Measurements from ENCODE around the gene HEY2. TPM values are rescaled to one million over a fixed set of nuclear protein-coding genes. Genes with fewer than 3 reads are reported as not detected.
"Not testable (repeated sequence)": the region's sequence is repeated elsewhere in the genome, so short reads cannot be mapped to it uniquely, and the experiment has no call there.

The HEY2 gene
- total RNA-seq, 1 donor from 2014 or later = 2.3 TPM

- DNase-seq = no peak
Observed at GRCh38 chr6:125797120-125797885, 47.9 kb downstream of the HEY2 start.

- DNase-seq = no peak
Observed at GRCh38 chr6:125797886-125798444, 48.5 kb downstream of the HEY2 start.

- DNase-seq = no peak
Observed at GRCh38 chr6:125798734-125799508, 49.5 kb downstream of the HEY2 start.

GRCh38 chr6:125802383-125802782, 53.0 kb downstream of the HEY2 start:
- no peak for DNase-seq

- no peak for DNase-seq
Observed at GRCh38 chr6:125802943-125803377, 53.5 kb downstream of the HEY2 start.

- DNase-seq = no peak
Observed at GRCh38 chr6:125804264-125804663, 54.8 kb downstream of the HEY2 start.

- not testable (repeated sequence) for DNase-seq
Observed at GRCh38 chr6:125804866-125805425, 55.5 kb downstream of the HEY2 start.

- DNase-seq = no peak
Observed at GRCh38 chr6:125806813-125807212, 57.4 kb downstream of the HEY2 start.

GRCh38 chr6:125807293-125807692, 57.9 kb downstream of the HEY2 start:
- DNase-seq = no peak

- DNase-seq = no peak
Observed at GRCh38 chr6:125808060-125808459, 58.6 kb downstream of the HEY2 start.

GRCh38 chr6:125808591-125808990, 59.2 kb downstream of the HEY2 start:
- DNase-seq = no peak

GRCh38 chr6:125809570-125810170, 60.2 kb downstream of the HEY2 start:
- DNase-seq = no peak

- no peak for DNase-seq
Observed at GRCh38 chr6:125810445-125810844, 61.0 kb downstream of the HEY2 start.

Other genes starting within 250 kb of the HEY2 start
- 30.8 TPM for gene NCOA7, start 41.3 kb downstream of the HEY2 start, total RNA-seq
- gene HINT3, start 207.1 kb downstream of the HEY2 start, total RNA-seq = 23.4 TPM
- gene TRMT11, start 236.9 kb downstream of the HEY2 start, total RNA-seq = 23.9 TPM

Data from skin of body (tissue), 2 donors.